K562 (cell line): Measurements from ENCODE around the gene CENPT. TPM values are rescaled to one million over a fixed set of nuclear protein-coding genes. Genes with fewer than 3 reads are reported as not detected.

Source experiments
- BRD4 ChIP-seq: fragments of 200-600 bp; sonication (generic); IDR thresholded peaks from 2 replicates; pipeline ENCODE4 v1.6.1; 2017; ENCODE audit warnings: inconsistent platforms
- COPS2 ChIP-seq: fragments of 450-650 bp; conservative IDR thresholded peaks from 2 replicates; pipeline ENCODE4 v1.6.1; 2016; ENCODE audit warnings: mild to moderate bottlenecking, moderate library complexity
- E2F1 ChIP-seq: sonication (generic); formaldehyde crosslinking; IDR thresholded peaks from 2 replicates; pipeline ENCODE4 v1.8.1; 2023; ENCODE audit warnings: mild to moderate bottlenecking, missing genetic modification reagents, moderate library complexity
- E4F1 ChIP-seq: fragments of 250-450 bp; sonication (Bioruptor Pico); IDR thresholded peaks from 2 replicates; pipeline ENCODE4 v1.5.0; 2021; ENCODE audit warnings: mild to moderate bottlenecking, borderline replicate concordance
- ELF4 ChIP-seq: fragments of 450-650 bp; formaldehyde crosslinking; IDR thresholded peaks from 2 replicates; pipeline ENCODE4 v1.4.0; 2022; ENCODE audit warnings: missing genetic modification characterization
- KLF6 ChIP-seq: fragments of 250-450 bp; sonication (Bioruptor Pico); IDR thresholded peaks from 2 replicates; pipeline ENCODE4 v1.4.0; 2020; ENCODE audit warnings: mild to moderate bottlenecking, moderate library complexity, borderline replicate concordance
- MYC ChIP-seq, 2 experiments: fragments of 250-450 bp in 1 of 2; sonication (Bioruptor Pico) in 1 of 2; IDR thresholded peaks; 2 replicates each; pipeline versions ENCODE4 v1.5.1 to v1.6.1; 2012 to 2021; ENCODE audit warnings: low read depth in 2 of 2, borderline replicate concordance in 1 of 2, improper control_type of control experiment in 1 of 2, low read length in 1 of 2, mild to moderate bottlenecking in 1 of 2, moderate library complexity in 1 of 2
- NCOA1 ChIP-seq: fragments of 450-650 bp; IDR thresholded peaks from 2 replicates; pipeline ENCODE4 v1.6.1; 2016; ENCODE audit warnings: low read depth
- REST ChIP-seq, 2 experiments: fragments of 450-650 bp; formaldehyde crosslinking in 1 of 2; IDR thresholded peaks; 2 replicates each; pipeline versions ENCODE4 v1.4.0 to v1.6.1; 2014 to 2020; ENCODE audit warnings: mild to moderate bottlenecking in 2 of 2, borderline replicate concordance in 1 of 2, low read depth in 1 of 2
- SLC30A9 ChIP-seq: fragments of 250-450 bp; sonication (Bioruptor Pico); IDR thresholded peaks from 2 replicates; pipeline ENCODE4 v1.8.0; 2022; ENCODE audit warnings: mild to moderate bottlenecking, moderate library complexity
- TEAD2 ChIP-seq: fragments of 450-650 bp; IDR thresholded peaks from 2 replicates; pipeline ENCODE4 v1.6.1; 2016; ENCODE audit warnings: missing genetic modification characterization, control low read depth, missing compliant biosample characterization
- U2AF2 ChIP-seq: fragments of 200-400 bp; formaldehyde crosslinking; optimal IDR thresholded peaks from 2 replicates; pipeline ENCODE3; 2017; ENCODE audit warnings: low read depth, mild to moderate bottlenecking, low read length
- ZNF707 ChIP-seq: fragments of 250-450 bp; sonication (Bioruptor Pico); conservative IDR thresholded peaks from 2 replicates; pipeline ENCODE4 v1.8.0; 2022; ENCODE audit warnings: inconsistent platforms, mild to moderate bottlenecking, moderate library complexity
- ZNF766 ChIP-seq: fragments of 200-800 bp; sonication (Bioruptor generic); conservative IDR thresholded peaks from 2 replicates; pipeline ENCODE4 v1.6.1; 2016; ENCODE audit warnings: missing genetic modification characterization, missing compliant biosample characterization
- polyA plus RNA-seq, 8 experiments: library from polyadenylated mRNA; depleted of rRNA in 4 of 8; stranded (reverse) in 5 of 8; unstranded in 3 of 8; fragments of >200 nt; fragmentation: Nextera tagmentation in 2 of 8; fragmentation: Illumina TruSeq in 1 of 8; extraction: Ambion mirVana in 2 of 8; extraction: Trizol in 1 of 8; gene quantifications; 2 replicates each; pipeline versions ENCODE4 v1.2.1 to v1.2.3, GENCODE V29; 2011 to 2014; ENCODE audit warnings: inconsistent platforms in 1 of 8, missing spikeins in 1 of 8
- total RNA-seq, 7 experiments: library from RNA; depleted of rRNA in 6 of 7; stranded (reverse); fragments of >200 nt in 6 of 7; fragmentation: Illumina TruSeq in 2 of 7; extraction: Trizol in 2 of 7; gene quantifications; 2 replicates each; pipeline versions ENCODE4 v1.2.1 to v1.2.3, GENCODE V29; 2011 to 2021; ENCODE audit warnings: low replicate concordance in 1 of 7
- TF ChIP-seq, protein P1 (sequence below): fragments of 450-650 bp; IDR thresholded peaks from one replicate; pipeline ENCODE4 v1.6.1; 2018; ENCODE audit warnings: mild to moderate bottlenecking, moderate library complexity; ENCODE audit not compliant: partially characterized antibody

The CENPT gene
- total and polyA plus RNA-seq, 9 of the 15 experiments (the other 6 are each of a cell fraction or from before 2014, with no cell fraction given), result 3.6 to 94.2 (median 44.1) TPM

- TF ChIP-seq REST (IDR thresholded peaks at IDR 0.05; ENCODE audit: borderline replicate concordance) (peak; percentile 57), REST (CRISPR knock-in tag; IDR thresholded peaks at IDR 0.05; ENCODE audit: low read depth) (no peak), E2F1 (no peak), NCOA1 (no peak), ZNF707 (CRISPR knock-in tag) (no peak), KLF6 (no peak), ZNF766 (CRISPR knock-in tag) (no peak), MYC (IDR thresholded peaks at IDR 0.05; ENCODE audit: low read depth, low read length) (peak; percentile 56; the same call in 1 of the 2 replicates), MYC (CRISPR knock-in tag; IDR thresholded peaks at IDR 0.05; ENCODE audit: borderline replicate concordance, low read depth) (no peak), ELF4 (CRISPR knock-in tag) (no peak), SLC30A9 (CRISPR knock-in tag) (no peak), BRD4 (no peak), E4F1 (no peak), TEAD2 (tag) (no peak), COPS2 (no peak), U2AF2 (no peak)
- TF ChIP-seq, protein P1, sequence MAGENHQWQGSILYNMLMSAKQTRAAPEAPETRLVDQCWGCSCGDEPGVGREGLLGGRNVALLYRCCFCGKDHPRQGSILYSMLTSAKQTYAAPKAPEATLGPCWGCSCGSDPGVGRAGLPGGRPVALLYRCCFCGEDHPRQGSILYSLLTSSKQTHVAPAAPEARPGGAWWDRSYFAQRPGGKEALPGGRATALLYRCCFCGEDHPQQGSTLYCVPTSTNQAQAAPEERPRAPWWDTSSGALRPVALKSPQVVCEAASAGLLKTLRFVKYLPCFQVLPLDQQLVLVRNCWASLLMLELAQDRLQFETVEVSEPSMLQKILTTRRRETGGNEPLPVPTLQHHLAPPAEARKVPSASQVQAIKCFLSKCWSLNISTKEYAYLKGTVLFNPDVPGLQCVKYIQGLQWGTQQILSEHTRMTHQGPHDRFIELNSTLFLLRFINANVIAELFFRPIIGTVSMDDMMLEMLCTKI, result no peak
These were observed 17.8 kb upstream of the CENPT start (continued) for GRCh38 chr16:67865318-67865717.
